HG03097 (cell line): Measurements from ENCODE around the gene SLC46A3.
A peak's percentile ranks its signal among the peaks of the same experiment; 100 is the strongest.
"Not testable (repeated sequence)": the region's sequence is repeated elsewhere in the genome, so short reads cannot be mapped to it uniquely, and the experiment has no call there.

Experiments used
- ATAC-seq: cut with Tn5 transposase; IDR thresholded peaks from one replicate; pipeline ENCODE4 v1.9.1; 2021; ENCODE audit not compliant: unreplicated experiment, low FRiP score

SLC46A3 gene

GRCh38 chr13:28734906-28735305 is 16.1 kb upstream of the SLC46A3 start:
- no peak for ATAC-seq

GRCh38 chr13:28730762-28731161 is 12.0 kb upstream of the SLC46A3 start:
- ATAC-seq: no peak

GRCh38 chr13:28729541-28729940 is 10.8 kb upstream of the SLC46A3 start:
- ATAC-seq: no peak

- no peak for ATAC-seq
These were observed 9.9 kb upstream of the SLC46A3 start for GRCh38 chr13:28728642-28729041.

GRCh38 chr13:28725046-28725610 is 6.4 kb upstream of the SLC46A3 start:
- ATAC-seq: no peak

GRCh38 chr13:28723806-28724205 is 5.0 kb upstream of the SLC46A3 start:
- no peak for ATAC-seq

GRCh38 chr13:28719227-28720055 is 671 bp upstream of the SLC46A3 start:
- no peak for ATAC-seq

- no peak for ATAC-seq
These were observed 601 bp downstream of the SLC46A3 start for GRCh38 chr13:28718196-28718542.

GRCh38 chr13:28717170-28717569 is 1.6 kb downstream of the SLC46A3 start:
- no peak for ATAC-seq

- ATAC-seq: no peak
These were observed 2.3 kb downstream of the SLC46A3 start for GRCh38 chr13:28716511-28716910.

GRCh38 chr13:28714651-28715050 is 4.1 kb downstream of the SLC46A3 start:
- no peak for ATAC-seq

GRCh38 chr13:28710161-28710560 is 8.6 kb downstream of the SLC46A3 start:
- ATAC-seq: no peak

GRCh38 chr13:28707629-28708427 is 10.9 kb downstream of the SLC46A3 start:
- ATAC-seq: peak; percentile 96

GRCh38 chr13:28705461-28706083 is 13.2 kb downstream of the SLC46A3 start:
- no peak for ATAC-seq

- ATAC-seq: no peak
These were observed 13.9 kb downstream of the SLC46A3 start for GRCh38 chr13:28704919-28705318.

- ATAC-seq: no peak
These were observed 14.5 kb downstream of the SLC46A3 start for GRCh38 chr13:28704282-28704681.

- ATAC-seq: no peak
These were observed 19.5 kb downstream of the SLC46A3 start for GRCh38 chr13:28699246-28699645.

GRCh38 chr13:28697441-28697840 is 21.3 kb downstream of the SLC46A3 start:
- no peak for ATAC-seq

- not testable (repeated sequence) for ATAC-seq
These were observed 24.9 kb downstream of the SLC46A3 start for GRCh38 chr13:28693605-28694491.

- ATAC-seq: no peak
These were observed 32.9 kb downstream of the SLC46A3 start for GRCh38 chr13:28685892-28686291.
